BE2C (cell line): ENCODE results near the gene PDZD11.

Experiments
- DNase-seq: peaks from one replicate; pipeline ENCODE4 v3.0.0-alpha.2; 2020
- H3K27me3 ChIP-seq: fragments of 250-450 bp; sonication (Bioruptor Pico); 2 replicates; pipeline ENCODE4 v1.5.1; 2020; ENCODE audit warnings: mild to moderate bottlenecking
- H3K36me3 ChIP-seq: fragments of 250-450 bp; sonication (Bioruptor Pico); 2 replicates; pipeline ENCODE4 v1.5.1; 2020; ENCODE audit warnings: mild to moderate bottlenecking
- H3K4me1 ChIP-seq: fragments of 250-450 bp; sonication (Bioruptor Pico); 2 replicates; pipeline ENCODE4 v1.5.1; 2020
- H3K4me3 ChIP-seq: 2 replicates; pipeline ENCODE4 v1.5.1; 2011; ENCODE audit warnings: low read depth, low read length
- H3K9me3 ChIP-seq: fragments of 250-450 bp; sonication (Bioruptor Pico); 2 replicates; pipeline ENCODE4 v1.5.1; 2020
- CTCF ChIP-seq: IDR thresholded peaks from 2 replicates; pipeline ENCODE4 v1.5.1; 2012; ENCODE audit warnings: mild to moderate bottlenecking, low read depth, low read length

Gene PDZD11

GRCh38 chrX:70240751-70241150, 49.0 kb downstream of the PDZD11 start:
- no peaks in the 10 kb centered on the region for H3K9me3 ChIP-seq
- H3K36me3 ChIP-seq: no peaks in the 10 kb centered on the region
- H3K4me3 ChIP-seq: no peak overlapping the region
- no peaks in the 10 kb centered on the region for H3K27me3 ChIP-seq
- no peaks in the 10 kb centered on the region for H3K4me1 ChIP-seq
- no peak for TF ChIP-seq CTCF
- no peak for DNase-seq
